Measurements from ENCODE around the gene RIMS4.

RIMS4 gene

GRCh38 chr20:44743080-44743701 lies 67.2 kb downstream of the RIMS4 start:
- H4K20me1 ChIP-seq (ENCODE audit: insufficient read depth): no peaks in the 10 kb centered on the region
- H2AFZ ChIP-seq (ENCODE audit: low read depth): no peak overlapping the region

DNA sequence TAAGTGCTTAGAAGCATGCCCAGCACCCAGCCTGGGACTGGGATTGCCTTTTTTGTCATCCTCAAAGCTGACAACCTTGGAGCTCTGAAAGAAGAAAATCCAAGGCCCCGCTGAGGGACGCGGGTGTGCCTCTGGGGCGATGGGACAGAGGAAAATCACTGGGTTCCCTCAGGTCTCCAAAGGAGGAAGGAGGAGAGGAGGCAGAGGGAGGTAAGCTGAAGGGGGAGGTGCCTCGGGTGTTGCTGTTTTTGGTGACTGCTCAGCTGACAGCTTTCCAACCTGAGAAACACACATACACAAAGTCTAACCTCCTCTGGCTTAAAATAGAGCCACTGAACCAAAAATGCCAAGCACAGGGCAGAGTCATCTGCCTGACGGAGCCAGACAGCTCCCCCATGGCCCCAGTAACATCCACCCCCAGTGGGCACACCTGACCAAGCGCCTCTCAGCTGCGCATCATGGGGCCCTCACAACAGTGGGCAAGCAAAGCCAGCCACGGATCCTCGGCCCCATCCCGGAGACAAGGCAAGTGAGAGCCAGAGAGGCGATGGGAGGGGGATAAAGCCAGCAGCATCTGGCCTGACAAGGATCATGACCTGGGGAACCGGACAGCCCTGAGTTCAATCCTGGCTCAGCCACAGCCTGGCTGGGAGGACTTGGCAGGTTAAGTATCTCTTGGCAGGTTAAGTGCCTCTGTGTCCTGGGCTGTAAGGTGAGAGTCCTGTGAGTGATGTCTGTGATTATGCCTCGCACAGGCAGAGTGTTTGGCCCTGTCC lies 67.9 kb downstream of the RIMS4 start:
- no peak overlapping the region for H3K4me2 ChIP-seq
- no peaks in the 10 kb centered on the region for H3K36me3 ChIP-seq (ENCODE audit: insufficient read depth)
- peaks cover 17% of the 10 kb centered on the region for H3K4me1 ChIP-seq (ENCODE audit: low read depth, poor library complexity, severe bottlenecking)
- no peak overlapping the region for H3K27ac ChIP-seq
- no peak overlapping the region for H2AFZ ChIP-seq (ENCODE audit: low read depth)
- H3K9ac ChIP-seq: no peak overlapping the region
- peaks cover 36% of the 10 kb centered on the region for H3K27me3 ChIP-seq (ENCODE audit: insufficient read depth, low read depth)
- TF ChIP-seq CTCF (conservative IDR thresholded peaks at IDR 0.05; ENCODE audit: low read depth, low read length): no peak
- no peak overlapping the region for H3K4me3 ChIP-seq (IDR thresholded peaks at IDR 0.05; ENCODE audit: insufficient read depth, low read depth, low read length)
- H3K79me2 ChIP-seq (ENCODE audit: insufficient read depth, low read depth): no peaks in the 10 kb centered on the region
- no peaks in the 10 kb centered on the region for H4K20me1 ChIP-seq (ENCODE audit: insufficient read depth)

More at GRCh38 chr20:44743080-44743701, 67.2 kb downstream of the RIMS4 start:
- peaks cover 36% of the 10 kb centered on the region for H3K27me3 ChIP-seq (ENCODE audit: insufficient read depth, low read depth)
- no peak overlapping the region for H3K27ac ChIP-seq
- H3K4me3 ChIP-seq (IDR thresholded peaks at IDR 0.05; ENCODE audit: insufficient read depth, low read depth, low read length): no peak overlapping the region
- H3K79me2 ChIP-seq (ENCODE audit: insufficient read depth, low read depth): no peaks in the 10 kb centered on the region
- no peak overlapping the region for H3K4me2 ChIP-seq
- H3K4me1 ChIP-seq (ENCODE audit: low read depth, poor library complexity, severe bottlenecking): peaks cover 24% of the 10 kb centered on the region
- H3K9ac ChIP-seq: no peak overlapping the region
- no peak for TF ChIP-seq CTCF (conservative IDR thresholded peaks at IDR 0.05; ENCODE audit: low read depth, low read length)
- H3K36me3 ChIP-seq (ENCODE audit: insufficient read depth): no peaks in the 10 kb centered on the region

GRCh38 chr20:44739942-44740341 lies 70.4 kb downstream of the RIMS4 start:
- no peak overlapping the region for H3K9ac ChIP-seq
- H3K27ac ChIP-seq: no peak overlapping the region
- no peak overlapping the region for H3K4me3 ChIP-seq (IDR thresholded peaks at IDR 0.05; ENCODE audit: insufficient read depth, low read depth, low read length)
- no peaks in the 10 kb centered on the region for H3K4me1 ChIP-seq (ENCODE audit: low read depth, poor library complexity, severe bottlenecking)
- no peak overlapping the region for H3K4me2 ChIP-seq
- H4K20me1 ChIP-seq (ENCODE audit: insufficient read depth): no peaks in the 10 kb centered on the region
- H3K36me3 ChIP-seq (ENCODE audit: insufficient read depth): no peaks in the 10 kb centered on the region
- TF ChIP-seq CTCF (conservative IDR thresholded peaks at IDR 0.05; ENCODE audit: low read depth, low read length): no peak
- peaks cover 21% of the 10 kb centered on the region for H3K27me3 ChIP-seq (ENCODE audit: insufficient read depth, low read depth)
- no peak overlapping the region for H2AFZ ChIP-seq (ENCODE audit: low read depth)
- H3K79me2 ChIP-seq (ENCODE audit: insufficient read depth, low read depth): no peaks in the 10 kb centered on the region

- Histone ChIP-seq H3K36me3 (ENCODE audit: insufficient read depth) (no peaks in the 10 kb centered on the region), H2AFZ (ENCODE audit: low read depth) (peak overlapping the region; percentile 19; the same call in 1 of the 2 replicates), H3K27ac (no peak overlapping the region), H3K27me3 (ENCODE audit: insufficient read depth, low read depth) (peaks cover 16% of the 10 kb centered on the region; the same call in 1 of the 2 replicates), H3K4me3 (IDR thresholded peaks at IDR 0.05; ENCODE audit: insufficient read depth, low read depth, low read length) (no peak overlapping the region), H3K79me2 (ENCODE audit: insufficient read depth, low read depth) (no peaks in the 10 kb centered on the region), H4K20me1 (ENCODE audit: insufficient read depth) (no peaks in the 10 kb centered on the region), H3K4me2 (peak overlapping the region; percentile 23; the same call in 1 of the 2 replicates), H3K9ac (no peak overlapping the region), H3K4me1 (ENCODE audit: low read depth, poor library complexity, severe bottlenecking) (no peaks in the 10 kb centered on the region)
- TF ChIP-seq CTCF (conservative IDR thresholded peaks at IDR 0.05; ENCODE audit: low read depth, low read length): no peak
Observed at GRCh38 chr20:44738813-44739477, 71.4 kb downstream of the RIMS4 start.
